Measurements from ENCODE around the gene MS4A8.

The MS4A8 gene

GRCh38 chr11:60764879-60765278 lies 65.5 kb downstream of the MS4A8 start:
- DNase-seq: no peak

GRCh38 chr11:60765355-60765754 lies 65.9 kb downstream of the MS4A8 start:
- no peak for DNase-seq

All from NCI-H1930 (cell line).